Lower leg skin (tissue), 3 donors: ENCODE results near the gene AKR1C2.

Source experiments
- CTCF ChIP-seq, 3 donors: fragments of 450-650 bp; IDR thresholded peaks; one replicate each; pipeline ENCODE4 v1.5.1; 2016; ENCODE audit warnings: antibody characterized with exemption in 3 of 3, mild to moderate bottlenecking in 3 of 3, moderate library complexity in 2 of 3
- POLR2A ChIP-seq, 2 donors: fragments of 450-650 bp; IDR thresholded peaks; one replicate each; pipeline ENCODE4 v1.6.1; 2016 to 2017; ENCODE audit warnings: antibody characterized with exemption in 2 of 2, mild to moderate bottlenecking in 1 of 2, moderate library complexity in 1 of 2

GRCh38 chr10:5035356-5035755 lies 31.7 kb upstream of the AKR1C2 start:
- TF ChIP-seq CTCF (IDR thresholded peaks at IDR 0.05) (no peak), POLR2A (IDR thresholded peaks at IDR 0.05) (no peak)
